Skin of body (tissue), 2 donors: ENCODE measurements around the gene FLNB. TPM values are rescaled to one million over a fixed set of nuclear protein-coding genes. Genes with fewer than 3 reads are reported as not detected.
A peak's percentile ranks its signal among the peaks of the same experiment; 100 is the strongest.

Experiments used
- DNase-seq: peaks from one replicate; lab custom pipeline; 2025; lab: John Stamatoyannopoulos, UW
- total RNA-seq: library from RNA; depleted of rRNA; stranded (reverse); fragments of >200 nt; gene quantifications from one replicate; pipeline ENCODE4 v1.2.3, GENCODE V29; 2014

FLNB gene
- total RNA-seq, 1 donor from 2014 or later: 136 TPM

DNA sequence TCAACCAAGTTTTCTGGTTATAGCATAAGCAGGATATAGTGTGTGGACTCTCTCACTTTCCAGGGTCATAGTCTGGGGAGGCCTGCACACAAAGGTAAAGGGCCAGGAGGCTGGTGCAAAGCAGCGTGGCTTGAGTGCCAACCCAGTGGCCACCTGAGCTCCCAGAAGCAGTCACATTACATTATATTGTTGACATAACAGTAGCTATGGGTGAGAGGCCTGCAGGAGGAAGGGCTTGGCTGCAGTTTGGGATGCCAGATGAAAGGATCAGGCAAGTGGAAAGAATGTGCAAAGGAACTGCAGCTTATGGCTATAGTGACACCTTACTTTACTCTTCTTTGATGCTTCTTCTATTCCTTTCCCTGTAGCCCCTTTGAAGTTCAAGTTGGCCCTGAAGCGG lies 96.5 kb downstream of the FLNB start:
- no peak for DNase-seq

DNA sequence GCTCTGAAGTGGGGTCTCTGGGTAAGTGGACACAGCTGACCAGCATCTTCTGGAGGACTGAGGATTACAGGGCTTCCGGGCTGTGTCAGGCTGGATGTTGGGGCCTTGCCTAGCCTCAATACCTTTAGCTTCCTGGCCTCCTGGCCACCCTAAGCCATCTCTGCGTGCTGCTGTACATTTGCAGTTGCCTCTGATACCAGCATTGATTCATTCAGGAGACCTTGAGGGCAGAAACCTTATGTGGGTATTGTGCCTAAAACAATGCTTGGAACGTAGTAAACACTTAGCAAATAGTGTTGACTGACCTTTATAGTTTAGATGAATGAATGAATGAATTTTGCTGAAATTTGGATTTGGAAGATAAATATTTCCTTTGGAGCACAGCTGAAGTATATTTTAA lies 97.0 kb downstream of the FLNB start:
- DNase-seq: no peak

DNA sequence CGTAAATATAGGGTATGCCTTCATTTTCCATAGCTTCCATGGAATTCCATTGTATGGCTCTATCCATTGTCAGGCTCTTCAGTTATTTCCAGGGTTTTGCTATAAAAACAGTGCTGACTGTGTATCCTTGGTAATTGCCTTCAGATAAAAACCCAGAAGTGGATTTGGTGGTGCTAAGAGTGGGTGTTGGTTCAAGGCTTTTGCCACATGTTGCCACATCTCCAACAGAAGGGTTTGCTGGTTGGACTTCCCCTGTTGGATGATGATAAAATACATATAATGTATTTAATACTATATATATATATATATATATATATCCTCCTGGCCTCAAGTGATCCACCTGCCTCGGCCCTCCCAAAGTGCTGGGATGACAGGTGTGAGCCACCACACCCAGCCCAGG lies 97.8 kb downstream of the FLNB start:
- DNase-seq: no peak

DNA sequence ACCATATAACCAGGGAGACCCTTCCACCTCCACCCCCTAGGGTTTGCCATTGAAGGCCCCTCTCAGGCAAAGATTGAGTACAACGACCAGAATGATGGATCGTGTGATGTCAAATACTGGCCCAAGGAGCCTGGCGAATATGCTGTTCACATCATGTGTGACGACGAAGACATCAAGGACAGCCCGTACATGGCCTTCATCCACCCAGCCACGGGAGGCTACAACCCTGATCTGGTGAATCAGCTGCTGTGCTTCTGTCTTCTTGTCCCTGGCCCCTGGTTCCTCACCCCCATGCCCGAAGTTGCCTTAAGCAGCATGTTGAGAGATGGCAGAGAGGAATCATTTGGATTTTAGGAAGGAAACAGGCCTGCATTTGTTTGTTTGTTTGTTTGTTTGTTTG lies 98.4 kb downstream of the FLNB start:
- DNase-seq: no peak

DNA sequence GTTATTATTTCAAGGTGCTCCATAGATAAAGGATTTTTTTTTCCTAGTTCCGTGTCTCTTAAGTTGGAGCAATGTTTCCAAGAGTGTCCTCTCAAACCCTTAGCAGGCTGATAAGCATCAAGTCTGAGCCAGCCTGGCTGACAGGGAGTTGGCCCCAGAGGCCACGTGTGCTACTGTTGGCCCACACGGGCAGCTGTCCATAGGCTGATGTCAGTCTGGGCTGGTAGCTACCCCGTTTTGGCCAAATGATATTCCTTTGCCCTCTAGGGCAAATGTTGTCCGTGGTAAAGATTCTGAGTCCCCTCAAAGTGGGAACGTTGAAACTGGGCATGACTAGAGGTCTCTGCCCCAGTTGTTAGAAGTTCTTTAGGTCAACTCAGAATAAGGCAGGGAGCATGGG lies 99.4 kb downstream of the FLNB start:
- no peak for DNase-seq

- DNase-seq: no peak
Observed at GRCh38 chr3:58109752-58110151, 101.5 kb downstream of the FLNB start.

GRCh38 chr3:58111513-58112184 lies 103.4 kb downstream of the FLNB start:
- DNase-seq: no peak

DNA sequence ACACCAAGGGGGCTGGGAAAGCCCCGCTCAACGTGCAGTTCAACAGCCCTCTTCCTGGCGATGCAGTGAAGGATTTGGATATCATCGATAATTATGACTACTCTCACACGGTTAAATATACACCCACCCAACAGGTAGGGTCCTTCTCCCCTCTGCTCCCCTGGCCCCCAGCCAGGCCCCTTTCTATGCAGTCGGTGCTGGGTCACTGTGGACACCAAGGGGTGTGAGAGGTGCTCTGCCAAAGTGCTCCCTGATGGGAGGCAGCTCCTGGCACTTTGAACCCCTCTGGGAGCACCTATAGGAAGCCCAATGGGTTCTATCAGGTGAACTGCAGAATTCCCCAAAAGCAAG lies 103.9 kb downstream of the FLNB start:
- no peak for DNase-seq

- no peak for DNase-seq
Observed at GRCh38 chr3:58115175-58115574, 107.0 kb downstream of the FLNB start.

DNA sequence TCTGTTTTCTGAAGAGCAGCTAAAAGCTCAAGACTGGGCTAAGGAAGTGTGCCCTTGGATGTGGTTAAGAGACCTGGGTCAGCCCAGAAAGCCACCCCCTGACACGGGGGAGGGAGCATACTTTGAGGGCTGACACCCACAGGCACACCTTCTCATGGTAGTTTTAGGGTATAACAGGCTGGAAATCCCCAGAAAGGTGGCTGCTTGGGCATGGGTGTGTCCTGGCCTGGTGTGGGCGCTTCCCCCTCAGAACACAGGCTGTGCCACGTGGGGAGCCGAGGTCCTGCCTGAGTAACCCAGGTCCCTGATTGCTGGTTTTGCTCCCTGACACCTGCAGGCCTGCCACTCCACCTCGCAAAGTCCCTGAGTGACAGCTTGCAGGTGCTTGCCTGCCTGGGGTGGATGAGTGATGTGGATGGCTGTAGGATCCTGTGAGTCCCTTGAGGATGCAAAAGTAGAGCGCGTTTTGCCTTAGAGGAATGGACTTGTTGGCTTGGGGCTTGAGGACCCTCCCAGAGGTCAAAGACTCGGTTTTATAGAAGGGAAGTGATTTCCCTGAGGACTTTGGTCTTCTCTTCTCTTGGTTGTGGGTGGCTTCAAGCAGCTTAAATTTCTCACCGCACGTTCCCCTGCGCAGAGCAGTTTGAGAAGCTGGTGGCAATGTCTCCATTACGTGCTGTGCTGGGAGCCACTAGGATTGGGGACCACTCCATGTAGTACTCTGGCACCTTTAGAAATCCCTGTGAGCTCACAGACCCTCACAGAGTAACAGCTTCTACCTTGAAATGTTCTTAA lies 108.1 kb downstream of the FLNB start:
- no peak for DNase-seq

DNA sequence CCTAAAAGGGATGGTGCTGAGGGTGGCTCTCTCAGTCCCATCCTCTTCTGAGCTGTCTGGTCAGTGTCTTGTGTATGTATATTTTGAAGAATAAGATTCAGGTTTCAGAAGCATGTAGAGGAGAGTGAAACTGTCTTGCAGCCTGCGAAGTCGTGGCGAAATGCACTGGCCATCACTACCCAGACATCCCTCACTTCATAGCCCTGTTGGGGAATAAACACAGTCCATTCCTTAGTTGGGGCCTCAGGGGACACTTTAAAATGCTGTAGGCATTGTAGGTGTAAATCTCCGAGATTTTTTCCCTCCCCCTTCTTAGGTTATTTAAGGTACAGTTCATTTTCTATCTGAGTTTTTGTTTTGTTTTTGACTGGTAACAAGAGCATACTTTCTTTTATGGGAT lies 108.8 kb downstream of the FLNB start:
- no peak for DNase-seq

DNA sequence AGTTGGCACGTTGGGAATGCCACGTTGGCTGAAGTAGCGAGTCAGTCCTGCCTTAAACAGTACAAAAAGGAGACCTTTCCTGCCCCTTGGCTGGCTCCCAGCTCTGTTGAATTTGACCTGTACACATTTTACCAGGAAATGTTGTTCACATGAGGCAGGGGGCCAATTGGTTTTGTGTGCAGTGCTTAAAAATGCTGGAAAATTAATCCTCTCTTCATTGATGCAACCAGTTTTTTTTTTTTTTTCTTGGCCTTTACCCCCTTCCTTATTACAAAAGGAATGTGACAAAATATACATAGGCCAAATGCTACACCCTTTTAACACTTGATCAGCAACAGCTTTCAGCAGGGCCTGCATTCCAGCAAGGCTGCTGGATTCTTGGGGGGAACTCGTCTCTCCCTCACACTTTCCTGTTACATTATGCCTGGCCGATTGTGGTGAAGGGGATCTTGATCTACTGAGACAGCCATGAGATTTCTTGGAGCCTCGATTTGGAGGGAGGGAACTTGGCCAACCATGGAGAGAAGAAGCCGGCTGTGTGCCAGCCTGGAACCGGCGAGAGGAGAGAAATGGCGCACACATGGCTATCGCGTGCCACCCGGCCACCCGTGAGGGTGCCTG lies 109.4 kb downstream of the FLNB start:
- peak; percentile 37 for DNase-seq

DNA sequence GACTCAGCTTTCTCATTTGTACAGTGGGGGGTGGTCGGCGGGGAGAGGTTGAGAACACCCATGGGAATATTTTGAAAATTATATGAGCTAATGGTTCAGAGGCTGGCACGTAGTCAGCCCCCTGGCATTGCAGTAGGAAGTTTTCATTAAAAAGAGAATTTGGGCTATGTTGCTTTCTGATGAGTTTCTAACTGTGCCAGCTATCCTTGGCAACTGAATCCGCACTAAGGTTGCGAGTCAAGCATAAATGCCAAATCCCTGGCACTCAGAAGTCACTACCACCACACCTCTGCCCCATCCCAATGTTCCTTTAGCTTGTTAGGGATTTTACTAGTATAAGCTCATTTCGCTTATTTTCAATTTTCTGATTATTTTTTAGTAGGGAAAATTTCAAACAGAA lies 111.0 kb downstream of the FLNB start:
- DNase-seq: no peak

DNA sequence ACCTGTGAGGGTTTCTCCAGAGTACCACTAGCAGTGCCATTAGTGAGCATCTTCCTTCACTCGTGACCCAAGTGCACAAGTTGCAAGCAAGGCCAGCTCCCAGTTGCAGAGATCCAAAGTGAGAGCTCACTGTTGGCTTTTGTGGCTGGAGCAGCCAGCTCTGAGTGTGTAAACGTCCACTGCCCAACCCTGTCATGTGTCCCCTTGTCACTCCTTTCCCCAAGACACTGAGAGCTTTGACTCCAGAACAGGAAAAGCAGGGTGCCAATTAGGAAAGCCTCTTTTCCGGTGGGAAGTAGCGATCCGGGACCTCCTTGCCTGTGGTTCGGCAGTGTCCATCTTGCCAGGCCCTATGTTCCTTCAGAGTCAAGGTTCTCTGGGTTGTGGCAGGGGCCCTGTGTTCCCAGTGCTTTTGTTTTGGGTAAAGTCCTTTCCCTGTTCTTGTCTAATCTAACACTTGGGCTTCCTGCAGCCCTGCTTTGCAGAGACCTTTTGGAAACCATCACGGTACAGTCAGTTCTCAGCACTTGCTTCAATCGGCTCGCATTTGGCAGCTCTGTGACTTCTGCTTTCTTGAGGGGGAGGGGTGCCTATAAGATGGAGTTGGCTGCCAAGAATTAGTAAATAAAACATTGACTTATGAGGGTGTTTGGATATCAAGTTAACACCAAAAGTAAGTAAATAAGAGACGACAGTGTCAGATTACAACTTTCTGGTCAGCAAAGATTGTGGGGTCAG lies 112.0 kb downstream of the FLNB start:
- no peak for DNase-seq

GRCh38 chr3:58121183-58121582 lies 113.0 kb downstream of the FLNB start:
- DNase-seq: no peak

DNA sequence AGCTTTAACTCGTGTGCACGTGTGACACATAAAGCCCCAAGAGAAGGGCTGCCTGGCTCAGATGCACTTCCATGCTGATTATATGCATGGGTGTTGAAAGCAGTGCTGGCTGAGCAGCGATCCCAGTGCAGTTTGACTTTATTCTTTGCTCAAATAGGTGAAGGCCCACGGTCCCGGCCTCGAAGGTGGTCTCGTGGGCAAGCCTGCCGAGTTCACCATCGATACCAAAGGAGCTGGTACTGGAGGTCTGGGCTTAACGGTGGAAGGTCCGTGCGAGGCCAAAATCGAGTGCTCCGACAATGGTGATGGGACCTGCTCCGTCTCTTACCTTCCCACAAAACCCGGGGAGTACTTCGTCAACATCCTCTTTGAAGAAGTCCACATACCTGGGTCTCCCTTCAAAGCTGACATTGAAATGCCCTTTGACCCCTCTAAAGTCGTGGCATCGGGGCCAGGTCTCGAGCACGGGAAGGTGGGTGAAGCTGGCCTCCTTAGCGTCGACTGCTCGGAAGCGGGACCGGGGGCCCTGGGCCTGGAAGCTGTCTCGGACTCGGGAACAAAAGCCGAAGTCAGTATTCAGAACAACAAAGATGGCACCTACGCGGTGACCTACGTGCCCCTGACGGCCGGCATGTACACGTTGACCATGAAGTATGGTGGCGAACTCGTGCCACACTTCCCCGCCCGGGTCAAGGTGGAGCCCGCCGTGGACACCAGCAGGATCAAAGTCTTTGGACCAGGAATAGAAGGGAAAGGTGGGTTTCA lies 114.9 kb downstream of the FLNB start:
- DNase-seq: no peak

- DNase-seq: no peak
Observed at GRCh38 chr3:58124387-58124786, 116.2 kb downstream of the FLNB start.

DNA sequence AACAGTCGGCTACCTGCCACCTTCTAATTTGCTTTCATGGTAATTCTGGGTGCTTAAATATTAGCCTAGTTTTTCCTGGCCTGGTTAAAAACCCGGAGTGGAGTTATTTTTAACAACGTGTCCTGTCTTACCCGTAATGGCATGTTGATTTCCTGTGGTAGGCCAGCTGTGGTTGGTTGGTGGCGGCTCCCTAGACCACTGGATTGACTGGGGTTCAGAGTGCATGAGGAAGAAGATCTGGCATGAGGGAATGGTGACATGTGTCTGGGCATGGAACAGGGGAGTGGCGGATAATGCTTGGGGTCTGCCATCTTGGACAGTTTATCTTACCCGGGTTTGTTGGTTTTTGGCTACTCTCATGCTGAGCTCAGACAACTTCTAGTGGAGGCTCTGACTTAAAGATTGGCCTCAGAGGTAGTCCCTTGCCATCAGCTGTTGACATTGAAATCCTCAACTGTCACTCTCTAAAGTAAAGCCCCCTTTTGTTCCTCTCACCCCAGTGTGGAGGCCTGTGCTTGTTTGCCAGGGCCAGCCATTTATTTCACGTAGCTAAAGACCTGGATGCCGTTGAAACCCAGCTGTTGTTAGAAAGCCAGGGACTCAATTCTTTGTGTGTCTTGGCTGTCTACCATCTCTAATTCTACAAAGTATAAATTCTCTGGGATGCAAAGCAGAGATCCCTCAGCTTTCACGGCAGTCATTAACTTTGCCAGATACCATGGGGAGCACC lies 121.0 kb downstream of the FLNB start:
- DNase-seq: no peak

DNA sequence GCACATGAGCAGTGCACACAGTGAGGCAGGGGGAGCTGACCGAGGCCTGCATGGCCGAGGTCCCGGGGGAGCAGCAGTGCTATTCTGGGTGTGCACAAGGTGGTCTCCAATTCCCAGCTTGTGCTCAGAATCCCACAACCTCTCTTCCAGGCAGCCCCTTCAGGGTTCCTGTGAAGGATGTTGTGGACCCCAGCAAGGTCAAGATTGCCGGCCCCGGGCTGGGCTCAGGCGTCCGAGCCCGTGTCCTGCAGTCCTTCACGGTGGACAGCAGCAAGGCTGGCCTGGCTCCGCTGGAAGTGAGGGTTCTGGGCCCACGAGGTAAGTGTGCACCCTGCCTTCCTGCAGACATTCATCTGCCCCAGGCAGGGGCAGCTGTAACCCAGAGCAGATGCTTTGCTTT lies 122.4 kb downstream of the FLNB start:
- no peak for DNase-seq

GRCh38 chr3:58131101-58131825 lies 123.0 kb downstream of the FLNB start:
- DNase-seq: no peak
